Testis (tissue), 3 donors: ENCODE data around the gene VWA8. TPM values are rescaled to one million over a fixed set of nuclear protein-coding genes. Genes with fewer than 3 reads are reported as not detected.

Experiments
- DNase-seq: peaks from one replicate; pipeline ENCODE4 v3.0.0-alpha.2; 2019
- H3K27ac ChIP-seq, 2 donors: fragments of 200-600 bp; sonication (generic); one replicate each; pipeline ENCODE4 v1.5.1; 2019
- H3K27me3 ChIP-seq: fragments of 200-600 bp; sonication (generic); one replicate; pipeline ENCODE4 v1.5.1; 2019
- H3K36me3 ChIP-seq: fragments of 200-600 bp; sonication (generic); one replicate; pipeline ENCODE4 v1.5.1; 2017; ENCODE audit warnings: low read depth; ENCODE audit errors: missing control alignments
- H3K4me1 ChIP-seq: fragments of 200-600 bp; sonication (generic); one replicate; pipeline ENCODE4 v1.5.1; 2019
- H3K4me3 ChIP-seq, 2 donors: fragments of 200-600 bp; sonication (generic); one replicate each; pipeline ENCODE4 v1.5.1; 2017 to 2019
- H3K9me3 ChIP-seq: fragments of 200-600 bp; sonication (generic); one replicate; pipeline ENCODE4 v1.5.1; 2017
- CTCF ChIP-seq, 3 experiments: fragments of 450-650 bp in 2 of 3; fragments of 200-600 bp in 1 of 3; sonication (generic) in 1 of 3; IDR thresholded peaks; one replicate each; pipeline ENCODE4 v1.5.1; 2016 to 2019; ENCODE audit warnings: antibody characterized with exemption in 3 of 3, mild to moderate bottlenecking in 2 of 3, moderate library complexity in 1 of 3
- POLR2A ChIP-seq: fragments of 450-650 bp; IDR thresholded peaks from one replicate; pipeline ENCODE4 v1.6.1; 2017; ENCODE audit warnings: antibody characterized with exemption, mild to moderate bottlenecking, moderate library complexity
- WGBS, 2 donors: methylation state at CpG; one replicate each; pipeline ENCODE4 v1.1.5; 2018; 5-methylcytosine and 5-hydroxymethylcytosine counted together
- intact Hi-C: fragments of 100-400 bp; cut with DNase I; formaldehyde crosslinking; loops from one replicate; pipeline ENCODE4 v1.15.1; 2023; ENCODE audit warnings: low total_unique reads
- polyA plus RNA-seq: library from polyadenylated mRNA; stranded (reverse); fragments of 350-450 nt; fragmentation: Illumina TruSeq; extraction: RNeasy Lipid Tissue Mini Kit (QIAGEN cat#74804); gene quantifications from one replicate; pipeline ENCODE4 v1.2.3, GENCODE V29; 2014; ENCODE audit warnings: low read depth, low replicate concordance; ENCODE audit not compliant: insufficient read depth
- total RNA-seq, 2 donors: library from RNA; depleted of rRNA; stranded (reverse); fragments of >200 nt; gene quantifications; one replicate each; pipeline ENCODE4 v1.2.3, GENCODE V29; 2016

The VWA8 gene
- total and polyA plus RNA-seq, 3 donors from 2014 or later = 6.9 to 27.1 (median 15.2) TPM

DNA sequence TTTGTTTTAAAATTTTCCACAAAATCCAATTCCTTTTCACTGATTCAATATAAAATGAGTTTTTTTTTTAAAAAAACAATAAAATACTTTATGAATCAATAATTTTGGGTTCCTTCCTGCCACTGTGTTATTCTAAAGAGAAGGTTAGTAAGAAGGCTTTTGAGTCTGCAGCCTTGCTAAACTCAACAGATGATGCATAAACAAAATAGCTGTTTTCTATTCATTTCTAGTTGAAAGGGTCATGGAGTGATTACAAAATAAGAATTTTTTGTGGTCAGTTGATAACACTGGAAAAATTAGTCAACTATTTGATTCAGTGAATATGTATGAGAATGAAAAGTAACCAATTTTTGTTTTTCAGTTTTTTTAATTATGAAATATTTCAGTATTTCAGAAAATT is 169.9 kb downstream of the VWA8 start:
- Histone ChIP-seq H3K4me3 (no peak overlapping the region), H3K36me3 (no peaks in the 10 kb centered on the region), H3K4me1 (no peaks in the 10 kb centered on the region), H3K27me3 (no peaks in the 10 kb centered on the region), H3K9me3 (no peaks in the 10 kb centered on the region), H3K27ac (no peak overlapping the region)
- no peak for DNase-seq
- intact Hi-C loops = no loop called here
- TF ChIP-seq CTCF (IDR thresholded peaks at IDR 0.05) = no peak
- no peak for TF ChIP-seq POLR2A

- Histone ChIP-seq H3K4me3 (no peak overlapping the region), H3K27ac (no peak overlapping the region), H3K27me3 (no peaks in the 10 kb centered on the region), H3K4me1 (no peaks in the 10 kb centered on the region), H3K36me3 (no peaks in the 10 kb centered on the region), H3K9me3 (no peaks in the 10 kb centered on the region)
- no peak for DNase-seq
- 74 to 75% methylated on average over 4 of the region's 4 CpGs for WGBS, 2 donors
- intact Hi-C loops = no loop called here
- no peak for TF ChIP-seq POLR2A
- TF ChIP-seq CTCF (IDR thresholded peaks at IDR 0.05) = no peak
Observed at GRCh38 chr13:41788552-41788951, 172.4 kb downstream of the VWA8 start.

- DNase-seq = no peak
- 90 to 93% methylated on average over 6 of the region's 6 CpGs for WGBS, 2 donors
- Histone ChIP-seq H3K27me3 (no peaks in the 10 kb centered on the region), H3K4me1 (no peaks in the 10 kb centered on the region), H3K4me3 (no peak overlapping the region), H3K36me3 (no peaks in the 10 kb centered on the region), H3K9me3 (no peaks in the 10 kb centered on the region), H3K27ac (no peak overlapping the region)
- TF ChIP-seq CTCF (IDR thresholded peaks at IDR 0.05) (no peak), POLR2A (no peak)
- intact Hi-C loops = no loop called here
Observed at GRCh38 chr13:41785402-41786172, 175.3 kb downstream of the VWA8 start.

GRCh38 chr13:41782086-41782485 is 178.8 kb downstream of the VWA8 start:
- Histone ChIP-seq H3K36me3 (no peaks in the 10 kb centered on the region), H3K27me3 (no peaks in the 10 kb centered on the region), H3K4me3 (no peak overlapping the region), H3K9me3 (no peaks in the 10 kb centered on the region), H3K4me1 (no peaks in the 10 kb centered on the region), H3K27ac (no peak overlapping the region)
- TF ChIP-seq POLR2A = no peak
- no peak for TF ChIP-seq CTCF (IDR thresholded peaks at IDR 0.05)
- DNase-seq = no peak
- 31 to 63% methylated on average over 1 of the region's 1 CpG for WGBS, 2 donors
- intact Hi-C loops = no loop called here
